ENCODE measurements around the gene FXYD3. TPM values are rescaled to one million over a fixed set of nuclear protein-coding genes. Genes with fewer than 3 reads are reported as not detected.
"Not testable (repeated sequence)": the region's sequence is repeated elsewhere in the genome, so short reads cannot be mapped to it uniquely, and the experiment has no call there.

The FXYD3 gene
- total and polyA plus RNA-seq, 2 experiments from 2014 or later, result 0.35 TPM; not detected in 1

GRCh38 chr19:35150445-35150844 is 34.8 kb downstream of the FXYD3 start:
- no peak for DNase-seq (ENCODE audit: low read depth in 1 of 2, low spot score in 1 of 2)
- Histone ChIP-seq H3K36me3 (no peaks in the 10 kb centered on the region), H3K4me1 (ENCODE audit: low read depth) (peaks cover 6% of the 10 kb centered on the region), H3K4me3 (no peak overlapping the region), H3K9me3 (ENCODE audit: low read depth) (no peaks in the 10 kb centered on the region), H3K27ac (no peak overlapping the region), H3K27me3 (peaks cover 28% of the 10 kb centered on the region)
- no peak for TF ChIP-seq CTCF (IDR thresholded peaks at IDR 0.05; ENCODE audit: low read depth, low read length)

- H3K27ac ChIP-seq, result no peak overlapping the region
- no peak for TF ChIP-seq CTCF (IDR thresholded peaks at IDR 0.05; ENCODE audit: low read depth, low read length)
- H3K9me3 ChIP-seq (ENCODE audit: low read depth), result no peaks in the 10 kb centered on the region
- DNase-seq (ENCODE audit: low read depth in 1 of 2, low spot score in 1 of 2), result no peak
- H3K36me3 ChIP-seq, result no peaks in the 10 kb centered on the region
- peaks cover 27% of the 10 kb centered on the region for H3K27me3 ChIP-seq
- no peak overlapping the region for H3K4me3 ChIP-seq
- peaks cover 6% of the 10 kb centered on the region for H3K4me1 ChIP-seq (ENCODE audit: low read depth)
Measured at GRCh38 chr19:35151273-35152065, 35.8 kb downstream of the FXYD3 start.

- not testable (repeated sequence) for H3K4me3 ChIP-seq
Measured at GRCh38 chr19:35153129-35153522, 37.5 kb downstream of the FXYD3 start.

GRCh38 chr19:35153701-35154524 is 38.3 kb downstream of the FXYD3 start:
- H3K4me3 ChIP-seq, result peak overlapping the region; percentile 39
- H3K27ac ChIP-seq, result no peak overlapping the region
- H3K27me3 ChIP-seq, result peaks cover 27% of the 10 kb centered on the region
- H3K9me3 ChIP-seq (ENCODE audit: low read depth), result no peaks in the 10 kb centered on the region
- peak; percentile 65 for TF ChIP-seq CTCF (IDR thresholded peaks at IDR 0.05; ENCODE audit: low read depth, low read length)
- H3K4me1 ChIP-seq (ENCODE audit: low read depth), result peaks cover 6% of the 10 kb centered on the region
- H3K36me3 ChIP-seq, result no peaks in the 10 kb centered on the region
- peak; percentile 48 to 55 for DNase-seq (ENCODE audit: low read depth in 1 of 2, low spot score in 1 of 2)

More at GRCh38 chr19:35153129-35153522, 37.5 kb downstream of the FXYD3 start:
- not testable (repeated sequence) for DNase-seq (ENCODE audit: low read depth in 1 of 2, low spot score in 1 of 2); H3K36me3 ChIP-seq; H3K9me3 ChIP-seq (ENCODE audit: low read depth); H3K4me1 ChIP-seq (ENCODE audit: low read depth); H3K27ac ChIP-seq
- H3K27me3 ChIP-seq, result peaks cover 27% of the 10 kb centered on the region

GRCh38 chr19:35154525-35155406 is 39.1 kb downstream of the FXYD3 start, which contains the start of gene FXYD5:
FXYD5 (plus strand) TSS chr19:35154735; CDS start chr19:35155551, 816 bp downstream.
- Histone ChIP-seq H3K4me3 (peak within 1 kb of the TSS; percentile 39), H3K36me3 (no peaks in the 10 kb centered on the region), H3K9me3 (ENCODE audit: low read depth) (no peaks in the 10 kb centered on the region), H3K4me1 (ENCODE audit: low read depth) (peaks cover 6% of the 10 kb centered on the region), H3K27ac (no peak within 1 kb of the TSS), H3K27me3 (peaks cover 27% of the 10 kb centered on the region)
- TF ChIP-seq CTCF (IDR thresholded peaks at IDR 0.05; ENCODE audit: low read depth, low read length), result peak; percentile 15
- DNase-seq (ENCODE audit: low read depth in 1 of 2, low spot score in 1 of 2), result peak in 1 of 2 donors; percentile 88

Data from cardiac muscle cell (in vitro differentiated cells and primary cell).